ENCODE measurements around the gene TRMT2A.

Gene TRMT2A

GRCh38 chr22:20131859-20132685, 15.0 kb upstream of the TRMT2A start:
- no peak for DNase-seq

- no peak for DNase-seq
Measured at GRCh38 chr22:20131597-20131858, 14.5 kb upstream of the TRMT2A start, which contains the start of gene ZDHHC8. ZDHHC8 (plus strand) TSS chr22:20131804; CDS start chr22:20131948, 144 bp downstream.

- DNase-seq: no peak
Measured at GRCh38 chr22:20130731-20131596, 13.9 kb upstream of the TRMT2A start.

GRCh38 chr22:20130319-20130718, 13.3 kb upstream of the TRMT2A start:
- DNase-seq: no peak

- DNase-seq: no peak
Measured at GRCh38 chr22:20129747-20130014, 12.7 kb upstream of the TRMT2A start.

GRCh38 chr22:20128902-20129746, 12.1 kb upstream of the TRMT2A start:
- DNase-seq: peak; percentile 11

- no peak for DNase-seq
Measured at GRCh38 chr22:20128619-20128901, 11.5 kb upstream of the TRMT2A start.

- no peak for DNase-seq
Measured at GRCh38 chr22:20127869-20128618, 11.0 kb upstream of the TRMT2A start.

GRCh38 chr22:20127318-20127868, 10.4 kb upstream of the TRMT2A start:
- no peak for DNase-seq

- no peak for DNase-seq
Measured at GRCh38 chr22:20126284-20127029, 9.4 kb upstream of the TRMT2A start.

- no peak for DNase-seq
Measured at GRCh38 chr22:20125201-20126174, 8.5 kb upstream of the TRMT2A start.

- no peak for DNase-seq
Measured at GRCh38 chr22:20124083-20124787, 7.2 kb upstream of the TRMT2A start.

- DNase-seq: no peak
Measured at GRCh38 chr22:20123366-20124082, 6.5 kb upstream of the TRMT2A start.

GRCh38 chr22:20121856-20122415, 4.9 kb upstream of the TRMT2A start:
- no peak for DNase-seq

GRCh38 chr22:20118300-20119020, 1.4 kb upstream of the TRMT2A start:
- no peak for DNase-seq

- DNase-seq: no peak
Measured at GRCh38 chr22:20117633-20118299, 740 bp upstream of the TRMT2A start.

- DNase-seq: no peak
Measured at GRCh38 chr22:20116376-20116950, 563 bp downstream of the TRMT2A start.
